Measurements from ENCODE around the gene PDZD2. TPM values are rescaled to one million over a fixed set of nuclear protein-coding genes. Genes with fewer than 3 reads are reported as not detected.

The PDZD2 gene
- total and polyA plus RNA-seq, 7 donors, result 1.2 to 11.7 (median 7.1) TPM

DNA sequence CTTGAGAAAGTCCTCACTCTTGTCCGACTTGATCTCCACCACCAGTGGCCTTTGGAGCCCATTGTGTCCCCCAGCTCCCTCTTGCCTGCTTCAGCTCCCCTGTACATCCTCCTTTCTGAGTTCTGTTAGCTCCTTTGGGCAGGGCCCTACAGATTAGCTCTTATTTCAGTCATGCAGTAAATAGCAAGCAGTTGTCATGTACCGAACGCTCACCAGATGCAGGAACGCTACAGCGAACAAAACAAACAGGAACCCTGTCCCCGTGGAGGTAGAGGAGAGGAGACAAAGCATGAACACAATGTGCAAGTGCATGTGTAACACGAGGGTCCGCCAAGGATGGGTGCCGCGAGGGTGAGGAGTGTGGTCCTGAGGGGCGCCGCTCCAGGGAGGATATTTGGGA is 111.3 kb downstream of the PDZD2 start:
- 85 to 86% methylated on average over 12 of the region's 12 CpGs for WGBS, 2 donors
- no peaks in the 10 kb centered on the region for H3K9me3 ChIP-seq
- H3K27me3 ChIP-seq, result no peaks in the 10 kb centered on the region
- no peak for TF ChIP-seq POLR2AphosphoS5 (IDR thresholded peaks at IDR 0.05)
- no peak for TF ChIP-seq POLR2A (IDR thresholded peaks at IDR 0.05)
- TF ChIP-seq EP300 (IDR thresholded peaks at IDR 0.05), result no peak
- TF ChIP-seq, protein P1, sequence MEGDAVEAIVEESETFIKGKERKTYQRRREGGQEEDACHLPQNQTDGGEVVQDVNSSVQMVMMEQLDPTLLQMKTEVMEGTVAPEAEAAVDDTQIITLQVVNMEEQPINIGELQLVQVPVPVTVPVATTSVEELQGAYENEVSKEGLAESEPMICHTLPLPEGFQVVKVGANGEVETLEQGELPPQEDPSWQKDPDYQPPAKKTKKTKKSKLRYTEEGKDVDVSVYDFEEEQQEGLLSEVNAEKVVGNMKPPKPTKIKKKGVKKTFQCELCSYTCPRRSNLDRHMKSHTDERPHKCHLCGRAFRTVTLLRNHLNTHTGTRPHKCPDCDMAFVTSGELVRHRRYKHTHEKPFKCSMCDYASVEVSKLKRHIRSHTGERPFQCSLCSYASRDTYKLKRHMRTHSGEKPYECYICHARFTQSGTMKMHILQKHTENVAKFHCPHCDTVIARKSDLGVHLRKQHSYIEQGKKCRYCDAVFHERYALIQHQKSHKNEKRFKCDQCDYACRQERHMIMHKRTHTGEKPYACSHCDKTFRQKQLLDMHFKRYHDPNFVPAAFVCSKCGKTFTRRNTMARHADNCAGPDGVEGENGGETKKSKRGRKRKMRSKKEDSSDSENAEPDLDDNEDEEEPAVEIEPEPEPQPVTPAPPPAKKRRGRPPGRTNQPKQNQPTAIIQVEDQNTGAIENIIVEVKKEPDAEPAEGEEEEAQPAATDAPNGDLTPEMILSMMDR (IDR thresholded peaks at IDR 0.05), result no peak
- DNase-seq, result no peak
- H3K27ac ChIP-seq, result no peak overlapping the region
- no peaks in the 10 kb centered on the region for H3K36me3 ChIP-seq
- H3K4me1 ChIP-seq, result no peaks in the 10 kb centered on the region
- no peak overlapping the region for H3K4me3 ChIP-seq
- intact Hi-C loops (cut with DNase I), result no loop called here

DNA sequence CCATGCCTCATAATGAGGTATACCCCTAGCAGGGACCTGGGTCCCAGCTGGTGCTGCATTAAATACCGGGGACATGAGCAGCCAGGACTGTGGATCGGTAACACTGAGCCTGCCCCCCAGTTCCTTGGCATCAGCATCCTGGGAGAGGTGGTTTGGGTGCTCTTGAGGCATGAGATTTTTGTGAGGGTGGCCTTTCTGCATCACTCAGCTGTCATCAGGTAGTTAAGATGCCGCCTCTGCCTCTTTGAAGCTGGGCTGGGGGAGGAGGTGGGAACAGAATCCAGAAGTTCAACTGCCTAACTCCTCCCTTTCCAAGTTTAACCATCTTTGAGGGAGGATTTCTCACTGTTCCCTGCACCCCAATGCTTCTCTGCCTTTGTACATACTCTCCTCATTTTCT is 112.7 kb downstream of the PDZD2 start:
- intact Hi-C loops (cut with DNase I), result no loop called here
- no peaks in the 10 kb centered on the region for H3K4me1 ChIP-seq

DNA sequence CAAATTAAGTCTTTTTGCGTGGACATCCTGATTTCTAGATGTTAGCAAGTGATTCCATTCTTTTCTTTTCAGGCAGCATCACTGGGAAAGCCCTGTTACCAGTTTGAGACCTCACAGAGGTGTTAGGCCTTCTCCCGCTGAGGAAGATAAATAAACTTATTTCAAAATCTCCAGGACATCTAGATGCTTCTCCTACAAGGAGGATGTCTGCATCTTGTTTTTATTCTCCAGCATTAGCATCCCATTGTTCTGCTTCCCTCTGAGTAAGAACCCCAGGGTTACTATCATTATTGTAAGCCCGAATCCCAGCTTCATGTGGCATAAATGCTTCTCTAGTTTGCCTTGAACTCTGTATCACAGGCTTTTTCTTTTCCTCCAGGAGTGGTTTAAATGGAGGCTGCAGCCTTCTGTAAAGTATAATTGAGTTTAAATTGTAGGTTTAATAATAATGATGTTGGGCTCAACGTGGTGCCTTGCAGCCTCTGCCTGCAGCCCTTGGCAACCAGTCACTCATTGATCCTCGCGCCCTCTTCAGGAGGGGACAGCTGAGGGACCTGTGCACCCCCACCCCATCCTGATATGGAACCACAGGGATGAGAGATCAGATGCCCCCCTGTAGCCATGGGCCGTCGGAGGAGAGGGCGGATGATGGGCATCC is 114.9 kb downstream of the PDZD2 start:
- Histone ChIP-seq H3K4me1 (no peaks in the 10 kb centered on the region), H3K9me3 (no peaks in the 10 kb centered on the region), H3K27ac (no peak overlapping the region), H3K4me3 (no peak overlapping the region), H3K36me3 (no peaks in the 10 kb centered on the region), H3K27me3 (no peaks in the 10 kb centered on the region)
- DNase-seq, result no peak
- WGBS, 2 donors, result 76 to 78% methylated on average over 9 of the region's 9 CpGs
- intact Hi-C loops (cut with DNase I), result no loop called here
- TF ChIP-seq POLR2A (IDR thresholded peaks at IDR 0.05) (no peak), EP300 (IDR thresholded peaks at IDR 0.05) (no peak), POLR2AphosphoS5 (IDR thresholded peaks at IDR 0.05) (no peak)
- TF ChIP-seq, protein P1 (IDR thresholded peaks at IDR 0.05), result no peak

More for the DNA sequence above, 112.7 kb downstream of the PDZD2 start:
- Histone ChIP-seq H3K4me3 (no peak overlapping the region), H3K27ac (no peak overlapping the region), H3K9me3 (no peaks in the 10 kb centered on the region), H3K27me3 (no peaks in the 10 kb centered on the region), H3K36me3 (no peaks in the 10 kb centered on the region)
- TF ChIP-seq POLR2AphosphoS5 (IDR thresholded peaks at IDR 0.05) (no peak), EP300 (IDR thresholded peaks at IDR 0.05) (no peak), POLR2A (IDR thresholded peaks at IDR 0.05) (no peak)
- TF ChIP-seq, protein P1 (IDR thresholded peaks at IDR 0.05), result no peak
- 45 to 55% methylated on average over 3 of the region's 3 CpGs for WGBS, 2 donors
- DNase-seq, result no peak

DNA sequence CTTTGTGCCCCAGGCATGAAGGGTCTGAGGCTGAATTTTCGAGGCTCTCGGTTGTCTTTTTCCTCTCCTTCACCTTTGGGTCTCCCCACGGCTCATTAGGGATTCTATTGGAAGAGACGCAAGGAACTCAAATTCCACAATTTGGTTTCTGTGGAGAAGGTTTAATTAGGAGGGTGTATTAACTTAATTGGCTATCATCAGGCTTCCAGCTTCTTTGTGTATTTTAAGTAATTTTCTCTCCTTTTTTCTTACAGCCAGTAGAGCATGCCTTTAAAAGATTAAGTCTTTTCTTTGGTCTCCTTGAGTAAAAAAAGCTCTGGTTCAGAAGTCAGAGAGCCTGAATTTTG is 115.4 kb downstream of the PDZD2 start:
- Histone ChIP-seq H3K27me3 (no peaks in the 10 kb centered on the region), H3K4me3 (no peak overlapping the region), H3K36me3 (no peaks in the 10 kb centered on the region), H3K4me1 (no peaks in the 10 kb centered on the region), H3K27ac (no peak overlapping the region), H3K9me3 (no peaks in the 10 kb centered on the region)
- 74 to 85% methylated on average over 4 of the region's 4 CpGs for whole genome bisulfite sequencing, 2 donors
- DNase-seq, result no peak
- intact Hi-C loops (cut with DNase I), result no loop called here
- TF ChIP-seq POLR2AphosphoS5 (IDR thresholded peaks at IDR 0.05) (no peak), POLR2A (IDR thresholded peaks at IDR 0.05) (no peak), EP300 (IDR thresholded peaks at IDR 0.05) (no peak)
- TF ChIP-seq, protein P1 (IDR thresholded peaks at IDR 0.05), result no peak

Measured in sigmoid colon (tissue), 7 donors.